ENCODE data around the gene FBXL7.

Gene FBXL7

GRCh38 chr5:15570491-15570890 is 70.5 kb downstream of the FBXL7 start:
- H3K36me3 ChIP-seq (ENCODE audit: insufficient read depth, low read length), result no peaks in the 10 kb centered on the region
- no peak for DNase-seq

GRCh38 chr5:15571081-15571480 is 71.1 kb downstream of the FBXL7 start:
- Histone ChIP-seq H2AFZ (ENCODE audit: low read depth, low read length) (no peak overlapping the region), H3K36me3 (ENCODE audit: insufficient read depth, low read length) (no peaks in the 10 kb centered on the region), H3K4me1 (ENCODE audit: insufficient read depth, low read length) (no peaks in the 10 kb centered on the region), H4K20me1 (ENCODE audit: insufficient read depth, low read length) (no peaks in the 10 kb centered on the region), H3K27ac (ENCODE audit: low read length) (no peak overlapping the region), H3K79me2 (ENCODE audit: insufficient read depth, low read length) (0 out of 2 replicates have a peak, but pooled peaks cover 3% of the 10 kb centered on the region), H3K27me3 (ENCODE audit: insufficient read depth, low read length, poor library complexity) (no peaks in the 10 kb centered on the region), H3K4me2 (ENCODE audit: insufficient read depth, low read length) (no peak overlapping the region), H3K9me3 (ENCODE audit: insufficient read depth, low read length, severe bottlenecking) (no peaks in the 10 kb centered on the region), H3K4me3 (ENCODE audit: low read depth in 1 of 2, low read length in 2 of 2) (no peak overlapping the region), H3K9ac (ENCODE audit: low read depth, low read length) (no peak overlapping the region)
- TF ChIP-seq CTCF (IDR thresholded peaks at IDR 0.05; ENCODE audit: borderline replicate concordance, extremely low read depth, low read length, poor library complexity, severe bottlenecking) (no peak), EZH2 (IDR thresholded peaks at IDR 0.05; ENCODE audit: borderline replicate concordance, low read depth, low read length, severe bottlenecking) (no peak)
- no peak for DNase-seq
- ATAC-seq (ENCODE audit: insufficient read depth, low read depth), result no peak

More at GRCh38 chr5:15570491-15570890, 70.5 kb downstream of the FBXL7 start:
- no peaks in the 10 kb centered on the region for H3K27me3 ChIP-seq (ENCODE audit: insufficient read depth, low read length, poor library complexity)
- TF ChIP-seq CTCF (IDR thresholded peaks at IDR 0.05; ENCODE audit: borderline replicate concordance, extremely low read depth, low read length, poor library complexity, severe bottlenecking), result no peak
- no peak for TF ChIP-seq EZH2 (IDR thresholded peaks at IDR 0.05; ENCODE audit: borderline replicate concordance, low read depth, low read length, severe bottlenecking)
- ATAC-seq (ENCODE audit: insufficient read depth, low read depth), result no peak
- no peak overlapping the region for H3K27ac ChIP-seq (ENCODE audit: low read length)
- H2AFZ ChIP-seq (ENCODE audit: low read depth, low read length), result no peak overlapping the region
- no peaks in the 10 kb centered on the region for H3K4me1 ChIP-seq (ENCODE audit: insufficient read depth, low read length)
- H3K9ac ChIP-seq (ENCODE audit: low read depth, low read length), result no peak overlapping the region
- H3K9me3 ChIP-seq (ENCODE audit: insufficient read depth, low read length, severe bottlenecking), result no peaks in the 10 kb centered on the region
- H3K79me2 ChIP-seq (ENCODE audit: insufficient read depth, low read length), result 0 out of 2 replicates have a peak, but pooled peaks cover 3% of the 10 kb centered on the region
- no peak overlapping the region for H3K4me2 ChIP-seq (ENCODE audit: insufficient read depth, low read length)
- no peaks in the 10 kb centered on the region for H4K20me1 ChIP-seq (ENCODE audit: insufficient read depth, low read length)
- H3K4me3 ChIP-seq (ENCODE audit: low read depth in 1 of 2, low read length in 2 of 2), result no peak overlapping the region

GRCh38 chr5:15571618-15572017 is 71.6 kb downstream of the FBXL7 start:
- H4K20me1 ChIP-seq (ENCODE audit: insufficient read depth, low read length), result no peaks in the 10 kb centered on the region
- H3K4me2 ChIP-seq (ENCODE audit: insufficient read depth, low read length), result no peak overlapping the region
- no peaks in the 10 kb centered on the region for H3K36me3 ChIP-seq (ENCODE audit: insufficient read depth, low read length)
- H3K79me2 ChIP-seq (ENCODE audit: insufficient read depth, low read length), result 0 out of 2 replicates have a peak, but pooled peaks cover 3% of the 10 kb centered on the region
- no peak overlapping the region for H3K4me3 ChIP-seq (ENCODE audit: low read depth in 1 of 2, low read length in 2 of 2)
- DNase-seq (no peak), ATAC-seq (ENCODE audit: insufficient read depth, low read depth) (no peak)
- no peaks in the 10 kb centered on the region for H3K4me1 ChIP-seq (ENCODE audit: insufficient read depth, low read length)
- H3K9me3 ChIP-seq (ENCODE audit: insufficient read depth, low read length, severe bottlenecking), result no peaks in the 10 kb centered on the region
- H3K27me3 ChIP-seq (ENCODE audit: insufficient read depth, low read length, poor library complexity), result no peaks in the 10 kb centered on the region
- TF ChIP-seq CTCF (IDR thresholded peaks at IDR 0.05; ENCODE audit: borderline replicate concordance, extremely low read depth, low read length, poor library complexity, severe bottlenecking) (no peak), EZH2 (IDR thresholded peaks at IDR 0.05; ENCODE audit: borderline replicate concordance, low read depth, low read length, severe bottlenecking) (no peak)
- H2AFZ ChIP-seq (ENCODE audit: low read depth, low read length), result no peak overlapping the region
- H3K9ac ChIP-seq (ENCODE audit: low read depth, low read length), result no peak overlapping the region
- H3K27ac ChIP-seq (ENCODE audit: low read length), result no peak overlapping the region

GRCh38 chr5:15573590-15573989 is 73.6 kb downstream of the FBXL7 start:
- Histone ChIP-seq H3K27ac (ENCODE audit: low read length) (no peak overlapping the region), H2AFZ (ENCODE audit: low read depth, low read length) (no peak overlapping the region), H4K20me1 (ENCODE audit: insufficient read depth, low read length) (no peaks in the 10 kb centered on the region), H3K27me3 (ENCODE audit: insufficient read depth, low read length, poor library complexity) (no peaks in the 10 kb centered on the region), H3K9me3 (ENCODE audit: insufficient read depth, low read length, severe bottlenecking) (no peaks in the 10 kb centered on the region), H3K4me3 (ENCODE audit: low read depth in 1 of 2, low read length in 2 of 2) (no peak overlapping the region), H3K4me1 (ENCODE audit: insufficient read depth, low read length) (no peaks in the 10 kb centered on the region), H3K79me2 (ENCODE audit: insufficient read depth, low read length) (peaks cover 3% of the 10 kb centered on the region; the same call in 1 of the 2 replicates), H3K36me3 (ENCODE audit: insufficient read depth, low read length) (no peaks in the 10 kb centered on the region), H3K4me2 (ENCODE audit: insufficient read depth, low read length) (no peak overlapping the region), H3K9ac (ENCODE audit: low read depth, low read length) (no peak overlapping the region)
- ATAC-seq (ENCODE audit: insufficient read depth, low read depth) (no peak), DNase-seq (no peak)
- TF ChIP-seq EZH2 (IDR thresholded peaks at IDR 0.05; ENCODE audit: borderline replicate concordance, low read depth, low read length, severe bottlenecking) (no peak), CTCF (IDR thresholded peaks at IDR 0.05; ENCODE audit: borderline replicate concordance, extremely low read depth, low read length, poor library complexity, severe bottlenecking) (no peak)

All from DND-41 (cell line).